ENCODE results near the gene DTNB. TPM values are rescaled to one million over a fixed set of nuclear protein-coding genes. Genes with fewer than 3 reads are reported as not detected.

The DTNB gene
- total RNA-seq, 4 donors from 2014 or later = 5.2 to 9.9 (median 9.2) TPM

GRCh38 chr2:25497918-25498407 lies 175.4 kb downstream of the DTNB start:
- ATAC-seq (ENCODE audit: low FRiP score) (no peak), DNase-seq (ENCODE audit: low spot score) (no peak)
- no peak for TF ChIP-seq CTCF (IDR thresholded peaks at IDR 0.05)

- DNase-seq (ENCODE audit: low spot score) = no peak
- no peak for TF ChIP-seq CTCF (IDR thresholded peaks at IDR 0.05)
- ATAC-seq (ENCODE audit: low FRiP score) = no peak
Measured at GRCh38 chr2:25497229-25497917, 176.0 kb downstream of the DTNB start.

GRCh38 chr2:25494616-25495015 lies 178.8 kb downstream of the DTNB start:
- no peak for TF ChIP-seq CTCF (IDR thresholded peaks at IDR 0.05)
- DNase-seq (ENCODE audit: low spot score) = no peak
- ATAC-seq (ENCODE audit: low FRiP score) = no peak

- DNase-seq (ENCODE audit: low spot score) (no peak), ATAC-seq (ENCODE audit: low FRiP score) (no peak)
- no peak for TF ChIP-seq CTCF (IDR thresholded peaks at IDR 0.05)
Measured at GRCh38 chr2:25493207-25493606, 180.2 kb downstream of the DTNB start.

- no peak for TF ChIP-seq CTCF (IDR thresholded peaks at IDR 0.05)
- DNase-seq (ENCODE audit: low spot score) (no peak), ATAC-seq (ENCODE audit: low FRiP score) (no peak)
Measured at GRCh38 chr2:25492726-25493125, 180.7 kb downstream of the DTNB start.

GRCh38 chr2:25491966-25492532 lies 181.3 kb downstream of the DTNB start:
- DNase-seq (ENCODE audit: low spot score) (no peak), ATAC-seq (ENCODE audit: low FRiP score) (no peak)
- no peak for TF ChIP-seq CTCF (IDR thresholded peaks at IDR 0.05)
